Dermis lymphatic vessel endothelial cell (primary cell): ENCODE results near the gene ZBTB24. TPM values are rescaled to one million over a fixed set of nuclear protein-coding genes. Genes with fewer than 3 reads are reported as not detected.

ENCODE experiments used
- total RNA-seq: library from RNA; depleted of rRNA; stranded (reverse); fragments of >200 nt; gene quantifications from 2 replicates; pipeline ENCODE4 v1.2.1, GENCODE V29; 2014

Gene ZBTB24
- 4.2 and 6.4 TPM in 2 replicates for total RNA-seq

DNA sequence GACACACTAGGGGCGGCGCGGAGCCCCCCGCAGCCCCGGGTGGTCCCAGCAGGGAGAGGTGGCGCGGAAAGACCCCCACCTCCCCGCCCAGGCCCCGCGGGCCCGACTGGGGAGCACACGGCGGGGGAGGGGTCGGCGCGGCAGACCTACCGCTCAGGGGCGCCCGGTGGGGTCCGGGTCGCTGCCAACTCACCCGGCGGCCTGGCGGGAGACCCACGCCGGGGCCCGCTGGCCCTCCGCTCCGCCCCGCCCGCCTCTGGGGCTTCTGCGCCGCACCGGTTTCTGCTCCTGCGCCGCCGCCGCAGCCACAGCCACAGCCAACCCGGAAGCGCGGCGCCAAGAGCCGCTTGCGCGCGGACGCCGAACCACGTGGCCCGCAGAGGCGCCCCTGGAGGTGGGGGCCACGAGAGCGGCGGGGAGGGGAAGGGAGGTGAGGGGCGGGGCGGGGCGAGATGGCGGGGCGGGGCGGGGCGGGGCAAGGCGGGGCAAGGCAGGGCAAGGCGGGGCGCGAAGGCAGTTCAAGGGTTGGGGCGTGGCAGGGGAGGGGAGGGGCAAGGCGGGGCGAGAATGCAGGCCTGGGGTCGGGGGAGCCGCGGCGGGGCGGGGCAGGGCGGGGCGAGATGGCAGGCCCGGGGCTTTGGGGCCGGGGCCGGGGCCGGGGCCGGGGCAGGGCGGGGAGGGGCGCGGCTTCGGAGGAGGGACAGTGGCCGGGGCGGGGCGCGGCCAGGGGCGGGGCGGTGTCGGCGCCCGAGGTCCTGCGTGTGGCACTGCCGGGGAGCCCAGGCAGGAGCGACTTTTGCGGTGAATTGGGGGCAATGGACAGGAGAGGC, at the start of gene ZBTB24:
TSS of gene ZBTB24 (minus strand) at position 315 of the 830 bp plus-strand sequence. CDS start 1,193 bp downstream, outside the sequence.

DNA sequence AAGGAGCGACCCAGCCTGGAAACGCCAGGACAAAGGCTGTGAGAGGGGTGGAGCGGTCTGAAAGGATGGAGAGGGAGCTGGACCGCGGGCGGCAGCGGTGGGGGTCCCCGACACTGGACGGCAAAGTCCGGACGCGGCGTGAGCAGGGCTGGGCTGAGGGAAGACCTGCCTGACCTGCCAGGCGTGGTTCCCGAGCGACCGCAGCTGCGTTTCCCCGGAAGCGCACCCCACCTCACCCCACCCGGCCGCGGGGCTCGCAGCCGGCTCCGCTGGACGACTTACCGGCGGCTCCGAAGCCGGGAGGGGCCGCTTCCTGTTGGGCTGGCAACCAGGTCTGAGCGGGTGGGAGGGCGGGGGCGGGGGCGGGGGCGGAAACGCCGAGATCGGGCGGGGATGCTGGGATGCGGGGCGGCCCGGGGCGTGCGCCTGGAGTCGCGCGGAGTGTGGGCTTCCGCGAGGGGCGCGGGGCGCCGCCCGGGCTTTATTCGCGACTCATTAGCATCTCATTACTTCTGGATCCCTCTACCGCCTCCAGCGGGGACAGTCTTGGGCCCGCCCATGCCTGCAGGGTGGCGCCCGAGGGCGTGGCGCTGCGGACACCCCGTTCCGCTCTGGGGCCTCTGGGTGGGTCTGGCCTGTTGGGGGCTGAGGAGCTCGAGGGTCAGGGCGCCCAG, 27.4 kb downstream of the ZBTB24 start, which contains the start of gene MICAL1:
TSS of gene MICAL1 (minus strand) at position 336 of the 674 bp plus-strand sequence. CDS start 1,576 bp downstream, outside the sequence.

DNA sequence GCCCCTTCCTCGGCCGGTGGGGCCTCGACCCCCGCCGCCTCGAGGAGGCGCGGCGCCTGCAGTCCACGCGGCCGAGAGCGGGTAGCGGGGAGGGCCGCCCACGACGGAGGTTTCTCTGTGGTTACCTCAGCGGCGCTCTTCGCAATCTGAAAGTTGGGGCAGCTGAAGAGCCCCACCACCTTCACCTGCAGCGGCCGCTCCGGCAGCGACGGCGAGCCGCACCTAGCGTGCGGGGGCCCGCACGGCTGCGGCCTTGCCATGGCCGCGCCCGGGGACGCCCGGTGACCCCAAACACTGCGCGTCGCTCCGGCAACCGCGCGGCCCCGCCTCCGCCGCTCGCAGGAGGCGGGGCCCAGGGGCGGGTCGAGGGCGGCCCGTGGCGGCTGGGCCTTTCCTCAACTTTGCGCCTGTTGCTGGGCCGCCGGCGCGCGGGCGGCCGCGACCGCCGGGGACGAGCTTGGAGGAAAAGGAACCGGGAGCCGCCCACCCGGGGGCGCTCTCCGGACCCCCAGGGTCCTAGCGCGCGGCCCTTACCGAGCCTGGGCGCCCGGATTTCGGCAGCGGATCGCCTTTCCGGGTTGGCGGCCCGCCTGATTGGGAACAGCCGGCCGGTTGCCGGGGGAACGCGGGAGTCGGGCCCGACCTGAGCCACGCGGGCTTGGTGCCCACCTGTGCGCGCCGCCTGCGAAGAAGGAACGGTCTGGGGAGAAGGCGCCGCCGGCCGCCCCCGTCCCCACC, 42.5 kb downstream of the ZBTB24 start, which contains the start of the genes PPIL6 and SMPD2:
TSS of gene PPIL6 (minus strand) at position 298 of the 738 bp plus-strand sequence. CDS start at position 260, 38 bp downstream.
TSS of gene SMPD2 (plus strand) at position 394 of the 738 bp plus-strand sequence. CDS start 398 bp downstream, outside the sequence.

Other genes with a start within 250 kb of the ZBTB24 start
- gene CD164, start 100.8 kb downstream of the ZBTB24 start, total RNA-seq = 139 and 173 TPM in 2 replicates
- gene PPIL6, start 42.6 kb downstream of the ZBTB24 start, total RNA-seq = 0.43 and 1.0 TPM in 2 replicates
- 9.0 and 10.5 TPM in 2 replicates for gene SMPD2, start 42.5 kb downstream of the ZBTB24 start, total RNA-seq
- gene MICAL1, start 27.4 kb downstream of the ZBTB24 start, total RNA-seq = 12.2 and 15.9 TPM in 2 replicates
- gene AK9, start 208.0 kb upstream of the ZBTB24 start, total RNA-seq = 4.3 and 6.8 TPM in 2 replicates
- 10.8 and 12.4 TPM in 2 replicates for gene FIG4, start 208.1 kb upstream of the ZBTB24 start, total RNA-seq